ENCODE measurements around the gene TMED6.

DNA sequence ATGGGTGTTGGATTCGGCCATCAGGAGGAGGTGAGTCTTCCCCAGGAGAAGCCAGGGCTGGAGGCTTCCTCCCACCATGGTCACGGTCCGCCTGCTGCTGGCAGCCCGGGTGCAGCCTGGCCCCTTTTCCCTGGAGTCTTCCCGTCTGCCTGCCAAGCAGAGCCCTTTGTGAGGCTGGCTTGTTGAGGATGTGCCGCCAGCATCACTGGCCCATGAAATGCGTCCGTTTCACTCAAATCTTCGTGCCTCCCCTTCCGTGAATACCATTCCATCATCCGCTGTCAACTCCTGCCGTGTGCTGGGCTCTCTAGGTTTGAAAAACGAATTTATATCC lies 30.9 kb downstream of the TMED6 start:
- TF ChIP-seq EZH2 (IDR thresholded peaks at IDR 0.05; ENCODE audit: low read depth, unreplicated experiment) (no peak), CTCF (conservative IDR thresholded peaks at IDR 0.05; ENCODE audit: low read depth in 2 of 2) (no peak), POLR2AphosphoS5 (IDR thresholded peaks at IDR 0.05; ENCODE audit: low read depth) (no peak)

Measured in GM23338 (cell line).